Colon (tissue), 2 donors: ENCODE data around the gene DDX11.
A peak's percentile ranks its signal among the peaks of the same experiment; 100 is the strongest.
"Not testable (repeated sequence)": the region's sequence is repeated elsewhere in the genome, so short reads cannot be mapped to it uniquely, and the experiment has no call there.

Experiments
- FAIRE-seq: peaks from 2 replicates; lab custom pipeline; 2012; peaks lifted over from hg19 to GRCh38; lab: Jason Lieb, UNC
- donor health status: control.
- donor health status: control.

DDX11 gene

GRCh38 chr12:31124158-31124557, 50.5 kb downstream of the DDX11 start:
- not testable (repeated sequence) for FAIRE-seq

- FAIRE-seq = peak; percentile 28
Observed at GRCh38 chr12:31125171-31125570, 51.5 kb downstream of the DDX11 start.

GRCh38 chr12:31127209-31127848, 53.7 kb downstream of the DDX11 start:
- FAIRE-seq = not testable (repeated sequence)

GRCh38 chr12:31136581-31136980, 62.9 kb downstream of the DDX11 start:
- FAIRE-seq = not testable (repeated sequence)

GRCh38 chr12:31144768-31145167, 71.1 kb downstream of the DDX11 start:
- FAIRE-seq = not testable (repeated sequence)

GRCh38 chr12:31145296-31145695, 71.6 kb downstream of the DDX11 start:
- not testable (repeated sequence) for FAIRE-seq

- not testable (repeated sequence) for FAIRE-seq
Observed at GRCh38 chr12:31147415-31147814, 73.8 kb downstream of the DDX11 start.

- not testable (repeated sequence) for FAIRE-seq
Observed at GRCh38 chr12:31150766-31151165, 77.1 kb downstream of the DDX11 start.
